HL-60 (cell line): ENCODE measurements around the gene CEP95.

Experiments
- DNase-seq, 2 experiments: peaks; one replicate each; pipeline ENCODE4 v3.0.0-alpha.2; 2010 to 2020; ENCODE audit warnings: low read depth in 1 of 2, low spot score in 1 of 2
- H3K27ac ChIP-seq: fragments of 250-450 bp; sonication (Bioruptor Pico); replicated peaks from 2 replicates; pipeline ENCODE4 v1.5.1; 2020; ENCODE audit warnings: mild to moderate bottlenecking, moderate library complexity
- H3K27me3 ChIP-seq: fragments of 250-450 bp; sonication (Bioruptor Pico); 2 replicates; pipeline ENCODE4 v1.5.1; 2021; ENCODE audit warnings: mild to moderate bottlenecking, moderate library complexity; ENCODE audit not compliant: insufficient read depth, poor library complexity, severe bottlenecking
- H3K4me3 ChIP-seq: replicated peaks from 2 replicates; pipeline ENCODE4 v1.5.1; 2011; ENCODE audit warnings: mild to moderate bottlenecking, control low read depth, low read length; ENCODE audit not compliant: insufficient read depth
- GABPA ChIP-seq: IDR thresholded peaks from 2 replicates; pipeline ENCODE4 v1.6.1; 2012; ENCODE audit warnings: low read depth
- POLR2AphosphoS5 ChIP-seq: IDR thresholded peaks from 2 replicates; pipeline ENCODE4 v1.6.1; 2012; ENCODE audit warnings: low read depth
- REST ChIP-seq: IDR thresholded peaks from 2 replicates; pipeline ENCODE4 v1.6.1; 2012; ENCODE audit warnings: low read depth; ENCODE audit not compliant: insufficient replicate concordance
- SPI1 ChIP-seq: IDR thresholded peaks from 2 replicates; pipeline ENCODE4 v1.6.1; 2012; ENCODE audit warnings: low read depth, mild to moderate bottlenecking, borderline replicate concordance
- TF ChIP-seq, protein P1 (sequence below): IDR thresholded peaks from one replicate; pipeline ENCODE4 v1.5.1; 2011; ENCODE audit warnings: low read length, control low read depth, inconsistent platforms; ENCODE audit not compliant: insufficient read depth

CEP95 gene

DNA sequence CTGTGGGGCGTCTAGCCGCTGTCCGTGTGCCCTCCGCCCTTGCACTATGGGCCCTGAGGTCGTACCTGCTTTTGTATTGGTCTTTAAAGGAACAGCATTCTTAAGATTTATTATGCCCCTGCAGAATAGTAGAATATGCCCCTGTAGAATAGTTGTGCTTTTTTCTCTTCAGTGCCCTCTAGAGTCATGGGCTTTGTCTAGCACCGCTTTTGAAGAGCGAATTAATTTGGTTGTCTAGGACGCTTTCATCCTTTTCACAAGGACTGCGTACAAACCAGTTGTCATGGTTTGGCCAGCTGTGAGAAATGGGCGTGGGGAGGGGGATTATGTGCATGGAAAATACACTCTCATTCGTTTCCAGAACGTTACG lies 621 bp downstream of the CEP95 start:
- peak; percentile 39 to 54 for DNase-seq
- Histone ChIP-seq H3K27me3 (no peaks in the 10 kb centered on the region), H3K27ac (peak overlapping the region; percentile 98), H3K4me3 (peak overlapping the region; percentile 91)
- TF ChIP-seq, protein P1, sequence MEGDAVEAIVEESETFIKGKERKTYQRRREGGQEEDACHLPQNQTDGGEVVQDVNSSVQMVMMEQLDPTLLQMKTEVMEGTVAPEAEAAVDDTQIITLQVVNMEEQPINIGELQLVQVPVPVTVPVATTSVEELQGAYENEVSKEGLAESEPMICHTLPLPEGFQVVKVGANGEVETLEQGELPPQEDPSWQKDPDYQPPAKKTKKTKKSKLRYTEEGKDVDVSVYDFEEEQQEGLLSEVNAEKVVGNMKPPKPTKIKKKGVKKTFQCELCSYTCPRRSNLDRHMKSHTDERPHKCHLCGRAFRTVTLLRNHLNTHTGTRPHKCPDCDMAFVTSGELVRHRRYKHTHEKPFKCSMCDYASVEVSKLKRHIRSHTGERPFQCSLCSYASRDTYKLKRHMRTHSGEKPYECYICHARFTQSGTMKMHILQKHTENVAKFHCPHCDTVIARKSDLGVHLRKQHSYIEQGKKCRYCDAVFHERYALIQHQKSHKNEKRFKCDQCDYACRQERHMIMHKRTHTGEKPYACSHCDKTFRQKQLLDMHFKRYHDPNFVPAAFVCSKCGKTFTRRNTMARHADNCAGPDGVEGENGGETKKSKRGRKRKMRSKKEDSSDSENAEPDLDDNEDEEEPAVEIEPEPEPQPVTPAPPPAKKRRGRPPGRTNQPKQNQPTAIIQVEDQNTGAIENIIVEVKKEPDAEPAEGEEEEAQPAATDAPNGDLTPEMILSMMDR: peak; percentile 39
- TF ChIP-seq SPI1: no peak

- TF ChIP-seq GABPA (no peak), REST (no peak), POLR2AphosphoS5 (no peak), SPI1 (no peak)
- TF ChIP-seq, protein P1: no peak
- Histone ChIP-seq H3K27ac (no peak overlapping the region), H3K4me3 (no peak overlapping the region; the same call in 1 of the 2 replicates), H3K27me3 (no peaks in the 10 kb centered on the region)
- no peak for DNase-seq
Observed at GRCh38 chr17:64508683-64509082, 1.9 kb downstream of the CEP95 start.

- H3K27ac ChIP-seq: no peak overlapping the region
- H3K4me3 ChIP-seq: no peak overlapping the region
- no peak for DNase-seq
- no peak for TF ChIP-seq REST
- TF ChIP-seq SPI1: no peak
- TF ChIP-seq POLR2AphosphoS5: no peak
- TF ChIP-seq, protein P1: no peak
- TF ChIP-seq GABPA: no peak
- no peaks in the 10 kb centered on the region for H3K27me3 ChIP-seq
Observed at GRCh38 chr17:64509179-64509578, 2.4 kb downstream of the CEP95 start.

DNA sequence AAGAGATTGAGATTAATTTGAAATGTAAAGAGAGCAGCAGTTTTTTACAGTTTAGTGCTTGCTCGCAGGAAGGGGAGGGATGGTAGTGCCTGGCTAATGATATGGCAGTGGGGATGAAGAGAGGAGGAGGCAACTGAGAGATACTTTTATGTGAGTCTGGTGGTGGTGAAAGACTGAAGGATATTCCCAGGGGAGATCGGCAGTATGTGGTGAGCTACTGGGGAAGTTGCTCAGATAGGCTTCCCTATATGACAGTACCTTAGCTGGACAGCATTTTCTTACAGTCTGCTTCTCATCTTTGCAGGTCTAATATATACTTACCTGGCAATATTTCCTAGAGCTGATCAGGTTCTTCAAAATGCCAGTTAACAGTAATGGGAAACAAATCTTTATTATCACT lies 8.6 kb downstream of the CEP95 start:
- no peaks in the 10 kb centered on the region for H3K27me3 ChIP-seq
- H3K4me3 ChIP-seq: no peak overlapping the region
- H3K27ac ChIP-seq: no peak overlapping the region
- DNase-seq: peak in 1 of 2 experiments; percentile 31
- no peak for TF ChIP-seq SPI1
- TF ChIP-seq, protein P1: no peak
- no peak for TF ChIP-seq GABPA
- TF ChIP-seq REST: no peak
- no peak for TF ChIP-seq POLR2AphosphoS5
